H9 (cell line): ENCODE data around the gene CRACDL. TPM values are rescaled to one million over a fixed set of nuclear protein-coding genes. Genes with fewer than 3 reads are reported as not detected.

ENCODE experiments used
- DNase-seq: peaks from one replicate; pipeline ENCODE4 v3.0.0-alpha.2; 2017
- H2AFZ ChIP-seq: one replicate; pipeline ENCODE4 v1.6.1; 2013; ENCODE audit warnings: mild to moderate bottlenecking, low read length, control low read depth, moderate library complexity
- H2AK5ac ChIP-seq: 2 replicates; pipeline ENCODE4 v1.6.1; 2013; ENCODE audit warnings: low read length, control low read depth, mixed read lengths; ENCODE audit not compliant: insufficient read length
- H2BK120ac ChIP-seq: one replicate; pipeline ENCODE4 v1.6.1; 2013; ENCODE audit warnings: low read depth, mild to moderate bottlenecking, low read length, control low read depth, inconsistent platforms; ENCODE audit not compliant: poor library complexity, severe bottlenecking
- H2BK12ac ChIP-seq: 2 replicates; pipeline ENCODE4 v1.6.1; 2013; ENCODE audit warnings: low read length, control low read depth, mixed read lengths, low read depth; ENCODE audit not compliant: insufficient read length
- H2BK15ac ChIP-seq: 2 replicates; pipeline ENCODE4 v1.6.1; 2013; ENCODE audit warnings: low read depth, low read length, control low read depth
- H2BK20ac ChIP-seq: one replicate; pipeline ENCODE4 v1.6.1; 2013; ENCODE audit warnings: low read depth, mild to moderate bottlenecking, low read length, control low read depth, inconsistent platforms; ENCODE audit not compliant: poor library complexity, severe bottlenecking
- H2BK5ac ChIP-seq: 2 replicates; pipeline ENCODE4 v1.6.1; 2013; ENCODE audit warnings: low read length, control low read depth, mixed read lengths; ENCODE audit not compliant: insufficient read length
- H3K14ac ChIP-seq: 2 replicates; pipeline ENCODE4 v1.6.1; 2013; ENCODE audit warnings: low read length, control low read depth; ENCODE audit not compliant: insufficient read depth
- H3K18ac ChIP-seq: 2 replicates; pipeline ENCODE4 v1.6.1; 2013; ENCODE audit warnings: low read depth, mild to moderate bottlenecking, mixed read lengths, low read length, control low read depth; ENCODE audit not compliant: insufficient read length
- H3K23ac ChIP-seq: 2 replicates; pipeline ENCODE4 v1.6.1; 2013; ENCODE audit warnings: low read length, control low read depth, mixed read lengths, low read depth; ENCODE audit not compliant: insufficient read length
- H3K23me2 ChIP-seq: 2 replicates; pipeline ENCODE4 v1.6.1; 2013; ENCODE audit warnings: low read depth, mild to moderate bottlenecking, mixed read lengths, low read length, control low read depth; ENCODE audit not compliant: insufficient read length, poor library complexity, severe bottlenecking
- H3K27ac ChIP-seq: 2 replicates; pipeline ENCODE4 v1.5.1; 2013; ENCODE audit warnings: low read length, control low read depth, mixed read lengths, low read depth; ENCODE audit not compliant: insufficient read length
- H3K27me3 ChIP-seq: 2 replicates; pipeline ENCODE4 v1.6.1; 2013; ENCODE audit warnings: low read length, control low read depth, inconsistent platforms; ENCODE audit not compliant: insufficient read depth
- H3K4ac ChIP-seq: 2 replicates; pipeline ENCODE4 v1.6.1; 2013; ENCODE audit warnings: low read depth, mild to moderate bottlenecking, control low read depth, inconsistent platforms, low read length, moderate library complexity
- H3K4me1 ChIP-seq: 2 replicates; pipeline ENCODE4 v1.6.1; 2013; ENCODE audit warnings: low read length, control low read depth, inconsistent platforms; ENCODE audit not compliant: insufficient read depth
- H3K4me2 ChIP-seq: 2 replicates; pipeline ENCODE4 v1.6.1; 2013; ENCODE audit warnings: low read length, control low read depth, mixed read lengths; ENCODE audit not compliant: insufficient read length, insufficient read depth
- H3K56ac ChIP-seq: 2 replicates; pipeline ENCODE4 v1.6.1; 2013; ENCODE audit warnings: low read depth, mild to moderate bottlenecking, mixed read lengths, low read length, control low read depth; ENCODE audit not compliant: insufficient read length
- H3K79me1 ChIP-seq: 2 replicates; pipeline ENCODE4 v1.6.1; 2013; ENCODE audit warnings: low read depth, mild to moderate bottlenecking, moderate library complexity, low read length, control low read depth, inconsistent platforms; ENCODE audit not compliant: insufficient read depth, poor library complexity, severe bottlenecking
- H3K79me2 ChIP-seq: 2 replicates; pipeline ENCODE4 v1.6.1; 2013; ENCODE audit warnings: low read length, control low read depth, inconsistent platforms; ENCODE audit not compliant: insufficient read depth
- H3K9ac ChIP-seq: 2 replicates; pipeline ENCODE4 v1.6.1; 2013; ENCODE audit warnings: low read length, control low read depth, mixed read lengths; ENCODE audit not compliant: insufficient read length; ENCODE audit errors: extremely low read depth
- H3K9me3 ChIP-seq: one replicate; pipeline ENCODE4 v1.6.1; 2013; ENCODE audit warnings: low read depth, low read length, inconsistent platforms; ENCODE audit not compliant: control insufficient read depth
- H3T11ph ChIP-seq: one replicate; pipeline ENCODE4 v1.6.1; 2013; ENCODE audit warnings: mild to moderate bottlenecking, low read length, control low read depth, inconsistent platforms
- H4K20me1 ChIP-seq: one replicate; pipeline ENCODE4 v1.6.1; 2013; ENCODE audit not compliant: control insufficient read depth, insufficient read length, insufficient read depth
- H4K5ac ChIP-seq: 2 replicates; pipeline ENCODE4 v1.6.1; 2013; ENCODE audit warnings: low read depth, mild to moderate bottlenecking, mixed read lengths, low read length, control low read depth; ENCODE audit not compliant: insufficient read length
- H4K8ac ChIP-seq: replicated peaks from 2 replicates; pipeline ENCODE4 v1.6.1; 2013; ENCODE audit warnings: low read length, control low read depth, mixed read lengths, low read depth; ENCODE audit not compliant: insufficient read length
- H4K91ac ChIP-seq: 2 replicates; pipeline ENCODE4 v1.6.1; 2013; ENCODE audit warnings: low read depth, mild to moderate bottlenecking, moderate library complexity, mixed read lengths, low read length, control low read depth; ENCODE audit not compliant: insufficient read length
- H3K27ac Mint-ChIP-seq, 3 experiments: 2 replicates in 2 of 3; 3 replicates in 1 of 3; pipeline ENCODE4 v1.8.0; 2020 to 2021; ENCODE audit warnings: mixed read lengths in 3 of 3, mild to moderate bottlenecking in 1 of 3, moderate library complexity in 1 of 3
- H3K27me3 Mint-ChIP-seq: 2 replicates; pipeline ENCODE4 v1.8.0; 2021; ENCODE audit warnings: low read depth, mild to moderate bottlenecking, moderate library complexity, mixed read lengths
- H3K36me3 Mint-ChIP-seq, 3 experiments: 2 replicates in 2 of 3; 3 replicates in 1 of 3; pipeline ENCODE4 v1.8.0; 2020 to 2021; ENCODE audit warnings: low read depth in 3 of 3, mixed read lengths in 3 of 3; ENCODE audit not compliant: insufficient read depth in 1 of 3
- H3K4me1 Mint-ChIP-seq, 2 experiments: 2 replicates each; pipeline ENCODE4 v1.8.0; 2020; ENCODE audit warnings: mixed read lengths in 2 of 2
- H3K4me3 Mint-ChIP-seq, 2 experiments: 2 replicates in 1 of 2; 3 replicates in 1 of 2; pipeline ENCODE4 v1.8.0; 2020 to 2021; ENCODE audit warnings: mild to moderate bottlenecking in 2 of 2, mixed read lengths in 2 of 2, moderate library complexity in 1 of 2
- H3K9me3 Mint-ChIP-seq, 2 experiments: 2 replicates in 1 of 2; 3 replicates in 1 of 2; pipeline ENCODE4 v1.8.0; 2020; ENCODE audit warnings: mild to moderate bottlenecking in 2 of 2, mixed read lengths in 2 of 2, moderate library complexity in 1 of 2
- CTCF ChIP-seq: fragments of 200-600 bp; sonication (generic); conservative IDR thresholded peaks from 3 replicates; pipeline ENCODE4 v1.8.0; 2021; ENCODE audit warnings: antibody characterized with exemption, mild to moderate bottlenecking
- WGBS: extraction: QIAGEN DNeasy Blood & Tissue Kit; methylation state at CpG from one replicate; pipeline ENCODE4 v1.1.7; 2013; ENCODE audit warnings: missing lambda C conversion rate, low lambda C conversion rate, mixed read lengths; ENCODE audit not compliant: insufficient read length; ENCODE audit errors: extremely low coverage; 5-methylcytosine and 5-hydroxymethylcytosine counted together
- total RNA-seq: library from RNA; stranded (reverse); gene quantifications from 2 replicates; pipeline ENCODE4 v1.2.1, GENCODE V29; 2021

The CRACDL gene
- total RNA-seq, 1 experiment from 2014 or later, result 0.48 TPM

GRCh38 chr2:98747888-98748287 lies 188.1 kb downstream of the CRACDL start:
- H3K9ac ChIP-seq, result no peak overlapping the region
- H3K27ac ChIP-seq, result no peak overlapping the region
- Mint-ChIP-seq H3K27ac (no peak overlapping the region), H3K36me3 (no peaks in the 10 kb centered on the region), H3K9me3 (peaks cover under 1 to 2% of the 10 kb centered on the region in 2 experiments; a peak in 2 of 5 replicates), H3K27me3 (peaks cover 5% of the 10 kb centered on the region; the same call in 1 of the 2 replicates), H3K4me1 (peaks cover 10 to 11% of the 10 kb centered on the region in 2 experiments), H3K4me3 (no peak overlapping the region)
- H4K8ac ChIP-seq, result no peak overlapping the region
- H3K9me3 ChIP-seq, result no peaks in the 10 kb centered on the region
- no peak overlapping the region for H3K14ac ChIP-seq
- H3K4me1 ChIP-seq, result no peaks in the 10 kb centered on the region; the same call in 1 of the 2 replicates
- no peak overlapping the region for H4K91ac ChIP-seq
- no peak overlapping the region for H3K23ac ChIP-seq
- H2BK12ac ChIP-seq, result no peak overlapping the region
- H4K5ac ChIP-seq, result no peak overlapping the region
- no peak overlapping the region for H2BK5ac ChIP-seq
- no peak for TF ChIP-seq CTCF
- no CpG with 5 or more reads among the region's 8 CpGs for WGBS
- H2AK5ac ChIP-seq, result no peak overlapping the region
- no peaks in the 10 kb centered on the region for H4K20me1 ChIP-seq
- no peak overlapping the region for H3K18ac ChIP-seq
- H3K23me2 ChIP-seq, result no peaks in the 10 kb centered on the region
- H2AFZ ChIP-seq, result no peak overlapping the region
- no peaks in the 10 kb centered on the region; the same call in 1 of the 2 replicates for H3K27me3 ChIP-seq
- no peak overlapping the region for H2BK20ac ChIP-seq
- H3K4ac ChIP-seq, result no peak overlapping the region
- no peak overlapping the region for H3T11ph ChIP-seq
- no peak overlapping the region for H2BK120ac ChIP-seq
- no peaks in the 10 kb centered on the region for H3K79me1 ChIP-seq
- H3K79me2 ChIP-seq, result no peaks in the 10 kb centered on the region
- DNase-seq, result no peak
- no peak overlapping the region for H3K4me2 ChIP-seq
- no peak overlapping the region for H3K56ac ChIP-seq
- H2BK15ac ChIP-seq, result no peak overlapping the region
